ENCODE measurements around the gene LSM3. TPM values are rescaled to one million over a fixed set of nuclear protein-coding genes. Genes with fewer than 3 reads are reported as not detected.

The LSM3 gene
- total RNA-seq, 1 experiment from 2014 or later, result 17.4 TPM

DNA sequence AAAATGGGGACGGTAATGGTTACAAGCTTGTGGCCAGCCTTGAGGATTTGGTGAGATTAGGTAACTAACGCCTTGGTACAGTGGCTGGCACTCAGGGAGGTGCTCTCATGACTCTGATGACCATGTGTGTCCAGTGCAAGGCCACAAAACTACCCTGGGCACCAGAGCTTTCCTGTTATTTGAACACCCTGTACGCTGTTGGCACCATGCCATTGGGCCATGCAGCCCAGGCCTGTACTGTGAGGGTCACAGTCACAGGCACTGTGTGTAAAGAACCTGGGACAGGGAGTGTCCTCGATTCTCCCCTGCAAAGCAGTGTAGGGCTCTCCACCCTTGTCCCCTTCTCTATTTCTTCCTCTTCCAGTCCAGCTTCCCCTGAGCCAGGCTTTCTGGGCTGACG, 47.5 kb upstream of the LSM3 start:
- DNase-seq (ENCODE audit: low read depth, low spot score), result no peak
- Histone ChIP-seq H3K27me3 (ENCODE audit: insufficient read depth, low read length) (no peaks in the 10 kb centered on the region), H3K4me1 (ENCODE audit: control insufficient read depth in 1 of 2, insufficient read depth in 2 of 2, low read length in 2 of 2) (peaks cover 7 to 8% of the 10 kb centered on the region in 2 experiments; a peak in 3 of 4 replicates), H2AFZ (ENCODE audit: low read depth, low read length, poor library complexity, severe bottlenecking) (no peak overlapping the region), H3K27ac (ENCODE audit: low read depth, low read length) (no peak overlapping the region), H3K4me3 (replicated peaks in 1 of 2; ENCODE audit: low read depth in 1 of 2, low read length in 2 of 2) (no peak overlapping the region), H3K9me3 (ENCODE audit: control insufficient read depth in 1 of 2, insufficient read depth in 1 of 2, low read depth in 1 of 2, low read length in 2 of 2) (no peaks in the 10 kb centered on the region), H3K9ac (ENCODE audit: low read length) (no peak overlapping the region), H3K36me3 (ENCODE audit: control insufficient read depth in 1 of 2, insufficient read depth in 2 of 2, low read length in 2 of 2) (peaks cover 24 to 50% of the 10 kb centered on the region in 2 experiments; a peak in 3 of 4 replicates), H3K9me2 (ENCODE audit: insufficient read depth) (no peaks in the 10 kb centered on the region), H3K4me2 (ENCODE audit: low read length) (no peak overlapping the region), H3K79me2 (ENCODE audit: insufficient read depth, low read length) (peaks cover 36% of the 10 kb centered on the region), H4K20me1 (ENCODE audit: insufficient read depth) (no peaks in the 10 kb centered on the region; the same call in 1 of the 2 replicates)
- intact Hi-C loops (cut with micrococcal nuclease), result no loop called here
- TF ChIP-seq ZNF274 (IDR thresholded peaks at IDR 0.05; ENCODE audit: low read depth, low read length), result no peak
- TF ChIP-seq, protein P1, sequence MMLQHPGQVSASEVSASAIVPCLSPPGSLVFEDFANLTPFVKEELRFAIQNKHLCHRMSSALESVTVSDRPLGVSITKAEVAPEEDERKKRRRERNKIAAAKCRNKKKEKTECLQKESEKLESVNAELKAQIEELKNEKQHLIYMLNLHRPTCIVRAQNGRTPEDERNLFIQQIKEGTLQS (IDR thresholded peaks at IDR 0.05), result no peak
- TF ChIP-seq EZH2 (IDR thresholded peaks at IDR 0.05), result no peak
- no peak for TF ChIP-seq ZFX (IDR thresholded peaks at IDR 0.05)
- TF ChIP-seq, protein P2, sequence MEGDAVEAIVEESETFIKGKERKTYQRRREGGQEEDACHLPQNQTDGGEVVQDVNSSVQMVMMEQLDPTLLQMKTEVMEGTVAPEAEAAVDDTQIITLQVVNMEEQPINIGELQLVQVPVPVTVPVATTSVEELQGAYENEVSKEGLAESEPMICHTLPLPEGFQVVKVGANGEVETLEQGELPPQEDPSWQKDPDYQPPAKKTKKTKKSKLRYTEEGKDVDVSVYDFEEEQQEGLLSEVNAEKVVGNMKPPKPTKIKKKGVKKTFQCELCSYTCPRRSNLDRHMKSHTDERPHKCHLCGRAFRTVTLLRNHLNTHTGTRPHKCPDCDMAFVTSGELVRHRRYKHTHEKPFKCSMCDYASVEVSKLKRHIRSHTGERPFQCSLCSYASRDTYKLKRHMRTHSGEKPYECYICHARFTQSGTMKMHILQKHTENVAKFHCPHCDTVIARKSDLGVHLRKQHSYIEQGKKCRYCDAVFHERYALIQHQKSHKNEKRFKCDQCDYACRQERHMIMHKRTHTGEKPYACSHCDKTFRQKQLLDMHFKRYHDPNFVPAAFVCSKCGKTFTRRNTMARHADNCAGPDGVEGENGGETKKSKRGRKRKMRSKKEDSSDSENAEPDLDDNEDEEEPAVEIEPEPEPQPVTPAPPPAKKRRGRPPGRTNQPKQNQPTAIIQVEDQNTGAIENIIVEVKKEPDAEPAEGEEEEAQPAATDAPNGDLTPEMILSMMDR (IDR thresholded peaks at IDR 0.05 in 2 of 3, conservative IDR thresholded peaks at IDR 0.05 in 1 of 3; ENCODE audit: borderline replicate concordance in 1 of 3, insufficient read depth in 1 of 3, low read depth in 2 of 3, low read length in 2 of 3), result no peak
- no peak for TF ChIP-seq SRF (IDR thresholded peaks at IDR 0.05; ENCODE audit: low read depth)
- TF ChIP-seq, protein P3, sequence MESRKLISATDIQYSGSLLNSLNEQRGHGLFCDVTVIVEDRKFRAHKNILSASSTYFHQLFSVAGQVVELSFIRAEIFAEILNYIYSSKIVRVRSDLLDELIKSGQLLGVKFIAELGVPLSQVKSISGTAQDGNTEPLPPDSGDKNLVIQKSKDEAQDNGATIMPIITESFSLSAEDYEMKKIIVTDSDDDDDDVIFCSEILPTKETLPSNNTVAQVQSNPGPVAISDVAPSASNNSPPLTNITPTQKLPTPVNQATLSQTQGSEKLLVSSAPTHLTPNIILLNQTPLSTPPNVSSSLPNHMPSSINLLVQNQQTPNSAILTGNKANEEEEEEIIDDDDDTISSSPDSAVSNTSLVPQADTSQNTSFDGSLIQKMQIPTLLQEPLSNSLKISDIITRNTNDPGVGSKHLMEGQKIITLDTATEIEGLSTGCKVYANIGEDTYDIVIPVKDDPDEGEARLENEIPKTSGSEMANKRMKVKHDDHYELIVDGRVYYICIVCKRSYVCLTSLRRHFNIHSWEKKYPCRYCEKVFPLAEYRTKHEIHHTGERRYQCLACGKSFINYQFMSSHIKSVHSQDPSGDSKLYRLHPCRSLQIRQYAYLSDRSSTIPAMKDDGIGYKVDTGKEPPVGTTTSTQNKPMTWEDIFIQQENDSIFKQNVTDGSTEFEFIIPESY (IDR thresholded peaks at IDR 0.05; ENCODE audit: extremely low read depth, insufficient replicate concordance, low read length), result no peak
- TF ChIP-seq TCF7L2 (IDR thresholded peaks at IDR 0.05; ENCODE audit: borderline replicate concordance, extremely low read depth, insufficient read depth, insufficient read length), result no peak
- no peak for TF ChIP-seq EZH2phosphoT487 (IDR thresholded peaks at IDR 0.05; ENCODE audit: borderline replicate concordance)
- TF ChIP-seq CBX3 (IDR thresholded peaks at IDR 0.05; ENCODE audit: low read depth), result no peak
- TF ChIP-seq POLR2AphosphoS5 (IDR thresholded peaks at IDR 0.05; ENCODE audit: low read depth, low read length), result no peak
- TF ChIP-seq JUND (IDR thresholded peaks at IDR 0.05), result no peak
- TF ChIP-seq, protein P4, sequence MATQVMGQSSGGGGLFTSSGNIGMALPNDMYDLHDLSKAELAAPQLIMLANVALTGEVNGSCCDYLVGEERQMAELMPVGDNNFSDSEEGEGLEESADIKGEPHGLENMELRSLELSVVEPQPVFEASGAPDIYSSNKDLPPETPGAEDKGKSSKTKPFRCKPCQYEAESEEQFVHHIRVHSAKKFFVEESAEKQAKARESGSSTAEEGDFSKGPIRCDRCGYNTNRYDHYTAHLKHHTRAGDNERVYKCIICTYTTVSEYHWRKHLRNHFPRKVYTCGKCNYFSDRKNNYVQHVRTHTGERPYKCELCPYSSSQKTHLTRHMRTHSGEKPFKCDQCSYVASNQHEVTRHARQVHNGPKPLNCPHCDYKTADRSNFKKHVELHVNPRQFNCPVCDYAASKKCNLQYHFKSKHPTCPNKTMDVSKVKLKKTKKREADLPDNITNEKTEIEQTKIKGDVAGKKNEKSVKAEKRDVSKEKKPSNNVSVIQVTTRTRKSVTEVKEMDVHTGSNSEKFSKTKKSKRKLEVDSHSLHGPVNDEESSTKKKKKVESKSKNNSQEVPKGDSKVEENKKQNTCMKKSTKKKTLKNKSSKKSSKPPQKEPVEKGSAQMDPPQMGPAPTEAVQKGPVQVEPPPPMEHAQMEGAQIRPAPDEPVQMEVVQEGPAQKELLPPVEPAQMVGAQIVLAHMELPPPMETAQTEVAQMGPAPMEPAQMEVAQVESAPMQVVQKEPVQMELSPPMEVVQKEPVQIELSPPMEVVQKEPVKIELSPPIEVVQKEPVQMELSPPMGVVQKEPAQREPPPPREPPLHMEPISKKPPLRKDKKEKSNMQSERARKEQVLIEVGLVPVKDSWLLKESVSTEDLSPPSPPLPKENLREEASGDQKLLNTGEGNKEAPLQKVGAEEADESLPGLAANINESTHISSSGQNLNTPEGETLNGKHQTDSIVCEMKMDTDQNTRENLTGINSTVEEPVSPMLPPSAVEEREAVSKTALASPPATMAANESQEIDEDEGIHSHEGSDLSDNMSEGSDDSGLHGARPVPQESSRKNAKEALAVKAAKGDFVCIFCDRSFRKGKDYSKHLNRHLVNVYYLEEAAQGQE (IDR thresholded peaks at IDR 0.05; ENCODE audit: low read depth), result no peak
- TF ChIP-seq CEBPB (IDR thresholded peaks at IDR 0.05; ENCODE audit: low read depth), result no peak
- TF ChIP-seq POLR2A (IDR thresholded peaks at IDR 0.05; ENCODE audit: borderline replicate concordance, extremely low read depth, insufficient read depth, insufficient read length), result no peak
- TF ChIP-seq YY1 (IDR thresholded peaks at IDR 0.05; ENCODE audit: extremely low read depth, insufficient replicate concordance, low read depth, low read length), result no peak
- no peak for TF ChIP-seq ELF1 (IDR thresholded peaks at IDR 0.05; ENCODE audit: borderline replicate concordance, low read depth)
- no peak for TF ChIP-seq SP1 (IDR thresholded peaks at IDR 0.05; ENCODE audit: low read depth)
- TF ChIP-seq, protein P5, sequence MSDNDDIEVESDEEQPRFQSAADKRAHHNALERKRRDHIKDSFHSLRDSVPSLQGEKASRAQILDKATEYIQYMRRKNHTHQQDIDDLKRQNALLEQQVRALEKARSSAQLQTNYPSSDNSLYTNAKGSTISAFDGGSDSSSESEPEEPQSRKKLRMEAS (IDR thresholded peaks at IDR 0.05), result no peak
- TF ChIP-seq FOSL1 (IDR thresholded peaks at IDR 0.05; ENCODE audit: low read depth), result no peak
- POLR2A ChIA-PET, result no interaction called here
- CTCF ChIA-PET, result no interaction called here
- RAD21 ChIA-PET (ENCODE audit: low non-redundant PET in 1 of 2, low total read pairs in 2 of 2, uncharacterized antibody in 2 of 2, unreplicated experiment in 2 of 2), result no interaction called here
- no peak for ATAC-seq
- no TSS peak for BruUV-seq (replicated peaks)

Measured in HCT116 (cell line).